Stomach (tissue), 4 donors: ENCODE measurements around the gene PI4K2B.
"Not testable (repeated sequence)": the region's sequence is repeated elsewhere in the genome, so short reads cannot be mapped to it uniquely, and the experiment has no call there.

ENCODE experiments used
- CTCF ChIP-seq, 7 experiments: fragments of 450-650 bp in 4 of 7; fragments of 200-600 bp in 3 of 7; sonication (generic) in 3 of 7; IDR thresholded peaks; one replicate each; pipeline ENCODE4 v1.5.1; 2016 to 2019; ENCODE audit warnings: antibody characterized with exemption in 7 of 7, control low read depth in 2 of 7, mild to moderate bottlenecking in 1 of 7
- POLR2AphosphoS5 ChIP-seq, 3 donors: sonication (generic); formaldehyde crosslinking; IDR thresholded peaks; one replicate each; pipeline ENCODE4 v1.6.1; 2016; ENCODE audit warnings: antibody characterized with exemption in 3 of 3

GRCh38 chr4:25249494-25249893, 15.7 kb downstream of the PI4K2B start:
- not testable (repeated sequence) for TF ChIP-seq POLR2AphosphoS5, CTCF (IDR thresholded peaks at IDR 0.05)
